Breast epithelium (tissue), 4 donors: ENCODE results near the gene SOD1. TPM values are rescaled to one million over a fixed set of nuclear protein-coding genes. Genes with fewer than 3 reads are reported as not detected.

ENCODE experiments used
- DNase-seq, 2 donors: peaks; one replicate each; pipeline ENCODE4 v3.0.0-alpha.2; 2019; ENCODE audit warnings: low spot score in 2 of 2
- H3K27ac ChIP-seq, 2 donors: fragments of 200-600 bp; sonication (generic) in 1 of 2; one replicate each; pipeline ENCODE4 v1.5.1; 2016 to 2019; ENCODE audit warnings: mild to moderate bottlenecking in 1 of 2
- H3K27me3 ChIP-seq, 2 donors: fragments of 200-600 bp; sonication (generic) in 1 of 2; one replicate each; pipeline versions ENCODE4 v1.5.1 to v1.6.0; 2017 to 2019; ENCODE audit warnings: control low read depth in 1 of 2, mild to moderate bottlenecking in 1 of 2
- H3K36me3 ChIP-seq: fragments of 200-600 bp; one replicate; pipeline ENCODE4 v1.5.1; 2019
- H3K4me1 ChIP-seq, 2 donors: fragments of 200-600 bp; sonication (generic); one replicate each; pipeline ENCODE4 v1.5.1; 2016 to 2019; ENCODE audit warnings: control low read depth in 1 of 2
- H3K4me3 ChIP-seq, 3 donors: fragments of 200-600 bp; sonication (generic); 1 replicate in 2 of 3; 2 replicates in 1 of 3; pipeline ENCODE4 v1.5.1; 2016 to 2019; ENCODE audit warnings: mild to moderate bottlenecking in 3 of 3, moderate library complexity in 2 of 3
- H3K9me3 ChIP-seq, 2 donors: fragments of 200-600 bp; sonication (generic) in 1 of 2; one replicate each; pipeline ENCODE4 v1.5.1; 2016 to 2019; ENCODE audit warnings: control low read depth in 1 of 2
- POLR2A ChIP-seq: fragments of 450-650 bp; IDR thresholded peaks from one replicate; pipeline ENCODE4 v1.6.1; 2016; ENCODE audit warnings: antibody characterized with exemption, mild to moderate bottlenecking, moderate library complexity
- POLR2AphosphoS5 ChIP-seq, 3 donors: sonication (generic); formaldehyde crosslinking; IDR thresholded peaks; one replicate each; pipeline ENCODE4 v1.6.1; 2017; ENCODE audit warnings: antibody characterized with exemption in 3 of 3
- intact Hi-C: fragments of 100-400 bp; cut with DNase I; formaldehyde crosslinking; loops from one replicate; pipeline ENCODE4 v1.15.1; 2023; ENCODE audit warnings: low total_unique reads
- total RNA-seq, 3 donors: library from RNA; depleted of rRNA; stranded (reverse); fragments of >200 nt; gene quantifications; one replicate each; pipeline ENCODE4 v1.1.0, GENCODE V29; 2016
- TF ChIP-seq, protein P1 (sequence below), 3 donors: fragments of 450-650 bp; IDR thresholded peaks; one replicate each; pipeline ENCODE4 v1.5.1; 2016 to 2017; ENCODE audit warnings: antibody characterized with exemption in 3 of 3, mild to moderate bottlenecking in 3 of 3, moderate library complexity in 3 of 3

Gene SOD1
- total RNA-seq, 3 donors from 2014 or later: 214 to 314 (median 218) TPM

DNA sequence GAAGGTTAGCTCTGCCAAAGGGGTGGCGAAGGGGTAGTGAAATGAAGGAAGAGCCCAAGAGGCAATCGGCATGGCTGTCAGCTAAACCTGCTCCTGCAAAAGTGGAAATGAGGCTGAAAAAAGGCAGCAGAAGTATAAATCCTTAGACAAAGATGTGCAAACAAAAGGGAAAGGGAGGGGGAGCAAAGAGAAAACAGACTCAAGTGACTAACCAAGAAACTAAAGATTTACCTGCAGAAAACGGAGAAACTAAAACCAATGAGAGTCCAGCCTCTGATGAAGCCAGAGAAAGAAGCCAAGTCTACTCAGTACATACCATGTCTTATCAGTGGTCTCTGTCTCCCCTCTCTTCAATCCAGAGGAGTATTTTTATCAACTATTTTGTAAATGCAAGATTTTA lies 47.1 kb downstream of the SOD1 start:
- DNase-seq: no peak
- Histone ChIP-seq H3K27ac (no peak overlapping the region), H3K36me3 (peaks cover 4% of the 10 kb centered on the region), H3K4me3 (no peak overlapping the region), H3K4me1 (no peaks in the 10 kb centered on the region), H3K9me3 (no peaks in the 10 kb centered on the region), H3K27me3 (no peaks in the 10 kb centered on the region)
- TF ChIP-seq POLR2A (no peak), POLR2AphosphoS5 (IDR thresholded peaks at IDR 0.05) (no peak)
- intact Hi-C loops: no loop called here

DNA sequence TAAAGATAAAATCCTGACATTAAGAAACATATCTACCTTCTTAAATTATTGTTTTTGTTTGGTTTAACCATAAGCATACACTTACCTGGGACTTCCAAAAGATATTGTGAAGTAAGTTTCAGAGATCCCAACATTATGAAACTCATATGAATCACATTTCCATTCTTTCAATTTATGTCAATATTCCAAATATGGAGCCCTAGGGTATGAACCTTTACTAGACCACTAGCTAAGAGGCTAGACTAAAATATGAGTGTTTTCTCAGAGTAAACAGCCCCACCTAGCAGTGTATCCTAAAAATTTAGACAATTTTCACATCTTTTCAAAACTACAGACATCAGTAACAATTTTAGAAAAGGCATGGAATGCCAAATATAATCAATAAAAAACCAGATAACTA lies 48.0 kb downstream of the SOD1 start:
- no peak overlapping the region for H3K27ac ChIP-seq
- H3K36me3 ChIP-seq: no peaks in the 10 kb centered on the region
- H3K4me1 ChIP-seq: no peaks in the 10 kb centered on the region
- intact Hi-C loops: no loop called here
- no peaks in the 10 kb centered on the region for H3K27me3 ChIP-seq
- no peak overlapping the region for H3K4me3 ChIP-seq
- H3K9me3 ChIP-seq: no peaks in the 10 kb centered on the region
- no peak for DNase-seq
- TF ChIP-seq, protein P1, sequence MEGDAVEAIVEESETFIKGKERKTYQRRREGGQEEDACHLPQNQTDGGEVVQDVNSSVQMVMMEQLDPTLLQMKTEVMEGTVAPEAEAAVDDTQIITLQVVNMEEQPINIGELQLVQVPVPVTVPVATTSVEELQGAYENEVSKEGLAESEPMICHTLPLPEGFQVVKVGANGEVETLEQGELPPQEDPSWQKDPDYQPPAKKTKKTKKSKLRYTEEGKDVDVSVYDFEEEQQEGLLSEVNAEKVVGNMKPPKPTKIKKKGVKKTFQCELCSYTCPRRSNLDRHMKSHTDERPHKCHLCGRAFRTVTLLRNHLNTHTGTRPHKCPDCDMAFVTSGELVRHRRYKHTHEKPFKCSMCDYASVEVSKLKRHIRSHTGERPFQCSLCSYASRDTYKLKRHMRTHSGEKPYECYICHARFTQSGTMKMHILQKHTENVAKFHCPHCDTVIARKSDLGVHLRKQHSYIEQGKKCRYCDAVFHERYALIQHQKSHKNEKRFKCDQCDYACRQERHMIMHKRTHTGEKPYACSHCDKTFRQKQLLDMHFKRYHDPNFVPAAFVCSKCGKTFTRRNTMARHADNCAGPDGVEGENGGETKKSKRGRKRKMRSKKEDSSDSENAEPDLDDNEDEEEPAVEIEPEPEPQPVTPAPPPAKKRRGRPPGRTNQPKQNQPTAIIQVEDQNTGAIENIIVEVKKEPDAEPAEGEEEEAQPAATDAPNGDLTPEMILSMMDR (IDR thresholded peaks at IDR 0.05): no peak
- TF ChIP-seq POLR2AphosphoS5 (IDR thresholded peaks at IDR 0.05) (no peak), POLR2A (no peak)

DNA sequence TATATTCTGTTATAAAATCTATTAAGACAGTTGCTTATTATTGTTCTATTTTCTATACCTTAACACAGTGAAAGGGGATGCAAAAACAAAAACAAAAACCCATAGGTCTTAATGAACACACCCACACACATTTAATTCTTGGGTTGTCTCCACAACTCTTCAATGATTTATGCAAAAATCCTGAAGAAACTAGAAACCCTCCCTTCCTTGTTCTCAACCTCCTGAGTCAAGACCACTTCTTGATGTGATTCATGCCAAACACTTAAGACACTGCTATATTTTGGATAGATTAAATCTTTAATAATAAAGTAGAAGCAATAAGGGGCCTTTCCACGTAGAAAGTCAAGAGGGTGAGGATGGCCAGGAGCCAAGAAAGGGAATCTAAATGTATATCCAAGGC lies 49.0 kb downstream of the SOD1 start:
- Histone ChIP-seq H3K27ac (no peak overlapping the region), H3K9me3 (no peaks in the 10 kb centered on the region), H3K4me3 (no peak overlapping the region), H3K4me1 (no peaks in the 10 kb centered on the region), H3K36me3 (no peaks in the 10 kb centered on the region), H3K27me3 (no peaks in the 10 kb centered on the region)
- intact Hi-C loops: no loop called here
- TF ChIP-seq POLR2A: no peak
- no peak for TF ChIP-seq POLR2AphosphoS5 (IDR thresholded peaks at IDR 0.05)
- TF ChIP-seq, protein P1 (IDR thresholded peaks at IDR 0.05): no peak
- DNase-seq: no peak

DNA sequence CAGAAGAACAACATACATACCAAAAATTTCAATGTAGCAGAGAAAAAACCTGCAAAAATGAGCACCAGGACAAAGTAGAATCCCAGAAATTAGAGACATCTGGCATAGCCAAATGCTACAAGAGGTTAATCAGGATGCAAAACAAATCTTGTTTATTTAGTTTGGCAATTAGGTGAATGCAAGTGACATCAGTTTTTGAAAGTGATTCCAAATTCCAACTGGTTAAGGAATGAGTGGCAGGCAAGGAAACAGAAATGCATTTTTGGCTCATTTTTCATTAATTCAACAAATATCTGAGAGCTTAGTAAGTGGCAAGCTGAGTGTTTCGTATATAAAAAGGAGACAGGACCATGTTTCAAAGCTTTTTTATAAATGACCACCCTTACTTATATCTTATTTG lies 51.1 kb downstream of the SOD1 start:
- Histone ChIP-seq H3K4me3 (no peak overlapping the region), H3K9me3 (no peaks in the 10 kb centered on the region), H3K36me3 (no peaks in the 10 kb centered on the region), H3K27me3 (no peaks in the 10 kb centered on the region), H3K27ac (no peak overlapping the region), H3K4me1 (no peaks in the 10 kb centered on the region)
- intact Hi-C loops: no loop called here
- no peak for DNase-seq
- TF ChIP-seq POLR2A (no peak), POLR2AphosphoS5 (IDR thresholded peaks at IDR 0.05) (no peak)
- TF ChIP-seq, protein P1 (IDR thresholded peaks at IDR 0.05): no peak

DNA sequence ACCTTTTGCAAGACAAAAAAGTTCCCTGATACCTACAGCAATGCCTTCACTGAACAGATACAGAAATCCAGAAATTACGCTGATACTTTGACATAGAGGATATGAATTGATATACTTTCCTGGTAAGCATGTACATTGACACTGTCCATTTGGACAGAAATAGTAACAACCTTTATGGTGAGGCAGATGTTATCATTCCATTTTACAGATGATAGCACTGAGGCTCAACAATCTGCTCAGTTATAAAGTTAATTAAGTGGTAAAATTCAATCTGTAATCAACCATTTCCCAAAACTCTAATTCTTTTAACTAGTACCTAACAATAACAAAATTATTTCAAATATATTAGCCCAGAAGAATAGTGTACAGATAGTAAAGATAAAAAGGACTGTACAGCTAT lies 51.8 kb downstream of the SOD1 start:
- no peak for DNase-seq
- Histone ChIP-seq H3K27ac (no peak overlapping the region), H3K4me1 (no peaks in the 10 kb centered on the region), H3K36me3 (no peaks in the 10 kb centered on the region), H3K9me3 (no peaks in the 10 kb centered on the region), H3K4me3 (no peak overlapping the region), H3K27me3 (no peaks in the 10 kb centered on the region)
- intact Hi-C loops: no loop called here
- TF ChIP-seq POLR2AphosphoS5 (IDR thresholded peaks at IDR 0.05) (no peak), POLR2A (no peak)
- TF ChIP-seq, protein P1 (IDR thresholded peaks at IDR 0.05): no peak

DNA sequence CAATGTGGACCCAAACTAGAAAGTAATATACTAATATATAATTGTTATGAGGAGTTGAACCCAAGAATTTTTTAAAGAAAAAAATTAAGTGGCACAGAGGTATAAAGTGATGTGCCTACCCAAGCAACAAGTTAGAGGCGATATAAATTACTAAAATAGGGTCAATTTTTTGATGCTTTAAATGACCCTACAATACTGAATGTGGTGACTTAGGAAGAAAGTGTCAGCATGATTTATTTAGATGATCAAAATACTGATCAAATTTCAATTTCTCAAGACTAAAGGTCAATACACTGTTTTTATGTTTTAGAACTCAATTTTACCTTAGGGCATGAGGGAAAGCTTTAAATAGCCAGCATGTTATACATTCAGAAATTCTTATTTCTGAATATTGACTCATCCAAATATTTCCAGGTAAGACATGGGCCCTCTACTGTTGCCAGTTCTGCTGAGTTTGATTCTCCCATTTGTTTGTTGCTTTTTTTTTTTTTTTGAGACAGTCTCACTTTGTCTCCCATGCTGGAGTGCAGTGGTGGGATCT lies 52.3 kb downstream of the SOD1 start:
- Histone ChIP-seq H3K9me3 (no peaks in the 10 kb centered on the region), H3K4me1 (no peaks in the 10 kb centered on the region), H3K27me3 (no peaks in the 10 kb centered on the region), H3K27ac (no peak overlapping the region), H3K36me3 (no peaks in the 10 kb centered on the region), H3K4me3 (no peak overlapping the region)
- TF ChIP-seq POLR2AphosphoS5 (IDR thresholded peaks at IDR 0.05): no peak
- TF ChIP-seq POLR2A: no peak
- TF ChIP-seq, protein P1 (IDR thresholded peaks at IDR 0.05): no peak
- no peak for DNase-seq
- intact Hi-C loops: no loop called here
